ENCODE data around the gene MANEAL. TPM values are rescaled to one million over a fixed set of nuclear protein-coding genes. Genes with fewer than 3 reads are reported as not detected.

The MANEAL gene, protein sequence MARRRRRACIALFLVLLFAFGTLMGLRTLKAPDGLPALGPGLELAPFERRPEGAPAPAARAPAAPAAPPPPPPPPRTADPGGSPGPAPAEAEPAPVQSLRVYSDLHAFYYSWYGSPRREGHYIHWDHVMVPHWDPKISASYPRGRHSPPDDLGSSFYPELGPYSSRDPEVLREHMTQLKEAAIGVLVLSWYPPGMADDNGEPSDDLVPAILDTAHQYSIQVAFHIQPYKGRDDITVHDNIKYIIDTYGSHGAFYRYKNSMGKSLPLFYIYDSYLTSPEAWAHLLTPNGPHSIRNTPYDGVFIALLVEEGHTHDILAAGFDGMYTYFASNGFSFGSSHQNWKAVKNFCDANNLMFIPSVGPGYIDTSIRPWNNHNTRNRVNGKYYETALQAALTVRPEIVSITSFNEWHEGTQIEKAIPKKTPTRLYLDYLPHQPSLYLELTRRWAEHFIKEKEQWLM
- total RNA-seq (1 to 10 TPM; 1.1 to 1.8 (median 1.4) TPM), polyA plus RNA-seq (1 to 10 TPM in 2 of 3 donors, under 1 TPM in 1; 0.60 to 5.2 (median 1.2) TPM)

GRCh38 chr1:37793773-37794371 is at the start of gene MANEAL:
MANEAL (plus strand) TSS chr1:37793847; CDS start chr1:37794183, 336 bp downstream.
- intact Hi-C loops (cut with DNase I), result no loop called here
- TF ChIP-seq POLR2A (IDR thresholded peaks at IDR 0.05), result no peak
- no peak for TF ChIP-seq EP300 (IDR thresholded peaks at IDR 0.05)
- TF ChIP-seq CTCF (IDR thresholded peaks at IDR 0.05), result no peak
- TF ChIP-seq POLR2AphosphoS5 (IDR thresholded peaks at IDR 0.05), result no peak

GRCh38 chr1:37746806-37747205 is 46.8 kb upstream of the MANEAL start:
- whole genome bisulfite sequencing, 2 donors, result 96 to 97% methylated on average over 3 of the region's 3 CpGs

More at GRCh38 chr1:37793773-37794371, at the start of gene MANEAL:
- peak within 1 kb of the TSS in 1 of 4 donors; percentile 33 for H3K27ac ChIP-seq
- H3K9me3 ChIP-seq, result no peaks in the 10 kb centered on the region
- no peak for DNase-seq
- H3K4me1 ChIP-seq, result peaks cover 0 to 21% (median 20%) of the 10 kb centered on the region in 4 donors
- peak within 1 kb of the TSS; percentile 40 to 60 (median 56) for H3K4me3 ChIP-seq
- H3K36me3 ChIP-seq, result no peaks in the 10 kb centered on the region
- H3K27me3 ChIP-seq, result no peaks in the 10 kb centered on the region
- WGBS, 2 donors, result 0% methylated on average over 80 to 82 of the region's 82 CpGs

DNA sequence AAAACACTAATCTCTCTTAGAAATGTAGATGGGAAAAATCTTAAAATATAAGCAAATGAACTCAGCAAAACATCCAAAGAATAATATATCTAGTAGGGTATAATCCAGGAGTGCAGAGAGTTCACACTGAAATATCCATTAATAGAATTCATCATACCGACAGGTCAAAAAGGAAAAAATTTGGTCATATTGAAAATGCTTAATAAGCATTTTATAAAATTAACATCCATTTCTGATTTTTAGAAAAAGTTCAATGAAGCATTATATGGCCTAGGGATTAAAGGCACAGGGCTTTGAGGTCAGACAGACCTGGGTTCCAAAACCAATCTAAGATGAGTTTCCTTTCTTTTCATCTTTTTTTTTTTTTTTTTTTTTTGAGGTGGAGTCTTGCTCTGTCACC is 45.1 kb upstream of the MANEAL start:
- Histone ChIP-seq H3K4me1 (peaks cover 0 to 11% (median 6%) of the 10 kb centered on the region in 4 donors), H3K4me3 (no peak overlapping the region), H3K27me3 (peaks cover 16 to 60% (median 37%) of the 10 kb centered on the region in 3 donors), H3K36me3 (no peaks in the 10 kb centered on the region), H3K9me3 (peaks cover 0 to 5% (median 1%) of the 10 kb centered on the region in 4 donors), H3K27ac (no peak overlapping the region)
- TF ChIP-seq POLR2AphosphoS5 (IDR thresholded peaks at IDR 0.05) (no peak), EP300 (IDR thresholded peaks at IDR 0.05) (no peak), POLR2A (IDR thresholded peaks at IDR 0.05) (no peak), CTCF (IDR thresholded peaks at IDR 0.05) (no peak)
- no peak for DNase-seq
- 90 to 95% methylated on average over 1 of the region's 1 CpG for WGBS, 2 donors
- intact Hi-C loops (cut with DNase I), result no loop called here

More at GRCh38 chr1:37746806-37747205, 46.8 kb upstream of the MANEAL start:
- H3K36me3 ChIP-seq, result no peaks in the 10 kb centered on the region
- TF ChIP-seq POLR2A (IDR thresholded peaks at IDR 0.05) (no peak), CTCF (IDR thresholded peaks at IDR 0.05) (no peak), EP300 (IDR thresholded peaks at IDR 0.05) (no peak), POLR2AphosphoS5 (IDR thresholded peaks at IDR 0.05) (no peak)
- intact Hi-C loops (cut with DNase I), result no loop called here
- peaks cover 0 to 7% (median 1%) of the 10 kb centered on the region in 4 donors for H3K9me3 ChIP-seq
- DNase-seq, result no peak
- no peak overlapping the region for H3K27ac ChIP-seq
- H3K4me3 ChIP-seq, result no peak overlapping the region
- H3K27me3 ChIP-seq, result peaks cover under 1 to 43% (median 20%) of the 10 kb centered on the region in 3 donors
- no peaks in the 10 kb centered on the region for H3K4me1 ChIP-seq

GRCh38 chr1:37752213-37752582 is 41.4 kb upstream of the MANEAL start:
- no peaks in the 10 kb centered on the region for H3K36me3 ChIP-seq
- intact Hi-C loops (cut with DNase I), result no loop called here
- no peak for DNase-seq
- no peak overlapping the region for H3K27ac ChIP-seq
- peaks cover 19 to 94% (median 42%) of the 10 kb centered on the region in 3 donors for H3K27me3 ChIP-seq
- peaks cover 0 to 11% (median 6%) of the 10 kb centered on the region in 4 donors for H3K4me1 ChIP-seq
- WGBS, 2 donors, result 5 to 26% methylated on average over 11 of the region's 11 CpGs
- peak overlapping the region in 2 of 4 donors; percentile 33 to 36 for H3K4me3 ChIP-seq
- TF ChIP-seq EP300 (IDR thresholded peaks at IDR 0.05) (no peak), POLR2A (IDR thresholded peaks at IDR 0.05) (no peak), CTCF (IDR thresholded peaks at IDR 0.05) (no peak), POLR2AphosphoS5 (IDR thresholded peaks at IDR 0.05) (no peak)
- H3K9me3 ChIP-seq, result no peaks in the 10 kb centered on the region

Measured in sigmoid colon (tissue), 7 donors.